Measurements from ENCODE around the gene BCL7C. TPM values are rescaled to one million over a fixed set of nuclear protein-coding genes. Genes with fewer than 3 reads are reported as not detected.
A peak's percentile ranks its signal among the peaks of the same experiment; 100 is the strongest.

BCL7C gene
- total RNA-seq, 2 experiments from 2014 or later = 21.8 to 23.6 TPM

DNA sequence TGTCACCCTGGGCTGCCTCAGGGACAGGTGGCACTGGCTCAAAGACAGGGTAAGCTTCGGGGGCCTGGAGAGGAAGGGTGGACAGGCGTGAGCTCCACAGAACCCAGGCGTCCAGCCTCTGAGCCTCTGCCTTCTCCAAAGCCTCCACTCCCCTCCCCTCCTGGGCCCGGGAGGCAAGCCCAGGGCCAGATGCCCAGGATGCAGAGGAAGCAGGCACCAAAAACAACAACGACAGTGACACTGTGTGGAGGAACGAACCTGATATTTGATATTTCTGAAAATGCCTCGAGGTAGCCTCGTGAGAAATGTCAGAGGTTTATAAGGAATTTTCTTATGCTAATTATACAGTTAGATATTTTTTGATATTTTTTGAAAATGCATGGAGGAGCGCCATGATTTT lies 6.0 kb downstream of the BCL7C start:
- no peak overlapping the region for H3K27ac Mint-ChIP-seq

DNA sequence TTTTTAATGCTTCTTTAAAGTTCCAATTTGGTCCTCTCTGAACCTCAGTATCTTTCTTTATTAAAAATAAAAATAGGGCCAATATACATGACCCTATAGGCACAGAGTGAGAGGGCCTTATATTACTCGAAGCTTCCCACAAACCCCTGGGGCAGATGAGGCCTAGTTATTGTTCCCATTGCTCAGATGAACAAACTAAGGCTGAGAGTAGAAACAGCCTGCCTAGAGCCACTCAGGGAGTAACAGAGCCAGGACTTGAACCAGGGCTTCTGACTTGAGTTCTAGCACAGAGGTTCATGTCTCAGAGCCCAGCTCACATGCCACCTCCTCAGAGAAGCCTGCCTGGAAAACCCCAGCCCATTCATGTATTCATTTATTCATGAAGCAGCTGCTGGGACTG lies 7.7 kb downstream of the BCL7C start:
- ChIA-PET POLR2A (interaction anchor here (1.3 to 2.5 kb wide), 2 partner anchors 10 to 12 kb away, joined by 3 to 11 read pairs; no protein-coding TSS in a partner anchor), CTCF (interaction anchor here (0.9 kb wide), 1 partner anchor 9 kb away, joined by 3 read pairs; no protein-coding TSS in a partner anchor)
- Mint-ChIP-seq H3K4me1 (ENCODE audit: low read depth) (peaks cover 30% of the 10 kb centered on the region), H3K27me3 (no peaks in the 10 kb centered on the region), H3K4me3 (no peak overlapping the region), H3K27ac (peak overlapping the region; percentile 4), H3K36me3 (ENCODE audit: low read depth) (peaks cover 39% of the 10 kb centered on the region), H3K9me3 (no peaks in the 10 kb centered on the region)
- ATAC-seq (no peak), DNase-seq (no peak)
- TF ChIP-seq, protein P1, sequence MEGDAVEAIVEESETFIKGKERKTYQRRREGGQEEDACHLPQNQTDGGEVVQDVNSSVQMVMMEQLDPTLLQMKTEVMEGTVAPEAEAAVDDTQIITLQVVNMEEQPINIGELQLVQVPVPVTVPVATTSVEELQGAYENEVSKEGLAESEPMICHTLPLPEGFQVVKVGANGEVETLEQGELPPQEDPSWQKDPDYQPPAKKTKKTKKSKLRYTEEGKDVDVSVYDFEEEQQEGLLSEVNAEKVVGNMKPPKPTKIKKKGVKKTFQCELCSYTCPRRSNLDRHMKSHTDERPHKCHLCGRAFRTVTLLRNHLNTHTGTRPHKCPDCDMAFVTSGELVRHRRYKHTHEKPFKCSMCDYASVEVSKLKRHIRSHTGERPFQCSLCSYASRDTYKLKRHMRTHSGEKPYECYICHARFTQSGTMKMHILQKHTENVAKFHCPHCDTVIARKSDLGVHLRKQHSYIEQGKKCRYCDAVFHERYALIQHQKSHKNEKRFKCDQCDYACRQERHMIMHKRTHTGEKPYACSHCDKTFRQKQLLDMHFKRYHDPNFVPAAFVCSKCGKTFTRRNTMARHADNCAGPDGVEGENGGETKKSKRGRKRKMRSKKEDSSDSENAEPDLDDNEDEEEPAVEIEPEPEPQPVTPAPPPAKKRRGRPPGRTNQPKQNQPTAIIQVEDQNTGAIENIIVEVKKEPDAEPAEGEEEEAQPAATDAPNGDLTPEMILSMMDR (IDR thresholded peaks at IDR 0.05) = no peak
- intact Hi-C loops (cut with micrococcal nuclease) = no loop called here

More for the DNA sequence above, 6.0 kb downstream of the BCL7C start:
- TF ChIP-seq, protein P1 (IDR thresholded peaks at IDR 0.05) = no peak
- no peaks in the 10 kb centered on the region for H3K9me3 Mint-ChIP-seq
- no peak for DNase-seq
- ChIA-PET CTCF (interaction anchor here (3.4 kb wide), 1 partner anchor 14 kb away, joined by 9 read pairs; no protein-coding TSS in a partner anchor), POLR2A (interaction anchor here (0.8 to 1.8 kb wide), 2 partner anchors 12 to 14 kb away, joined by 3 to 5 read pairs; no protein-coding TSS in a partner anchor)
- intact Hi-C loops (cut with micrococcal nuclease) = loop anchor here (2.0 kb wide), 1 partner anchor 13 kb away; no protein-coding TSS in a partner anchor
- no peak overlapping the region for H3K4me3 Mint-ChIP-seq
- no peaks in the 10 kb centered on the region for H3K27me3 Mint-ChIP-seq
- peaks cover 34% of the 10 kb centered on the region for H3K36me3 Mint-ChIP-seq (ENCODE audit: low read depth)
- H3K4me1 Mint-ChIP-seq (ENCODE audit: low read depth) = peaks cover 25% of the 10 kb centered on the region
- no peak for ATAC-seq

DNA sequence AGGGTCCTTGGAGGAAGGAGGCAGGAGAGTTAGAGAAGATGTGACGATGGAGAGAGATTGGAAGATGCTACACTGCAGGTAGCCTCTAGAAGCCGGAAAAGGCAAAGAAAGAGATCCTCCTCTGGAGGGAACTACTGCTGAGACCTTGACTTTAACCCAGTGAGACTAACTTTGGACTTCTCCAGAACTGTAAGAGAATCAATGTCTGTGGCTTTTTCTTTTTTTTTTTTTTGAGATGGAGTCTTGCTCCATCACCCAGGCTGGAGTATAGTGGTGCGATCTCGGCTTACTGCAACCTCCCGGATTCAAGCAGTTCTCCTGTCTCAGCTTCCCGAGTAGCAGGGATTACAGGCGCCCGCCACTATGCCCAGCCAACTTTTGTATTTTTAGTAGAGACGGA lies 8.7 kb downstream of the BCL7C start:
- no peak for DNase-seq
- TF ChIP-seq, protein P1 (IDR thresholded peaks at IDR 0.05) = no peak
- Mint-ChIP-seq H3K4me3 (no peak overlapping the region), H3K27ac (peak overlapping the region; percentile 35), H3K9me3 (no peaks in the 10 kb centered on the region), H3K27me3 (no peaks in the 10 kb centered on the region), H3K4me1 (ENCODE audit: low read depth) (peaks cover 33% of the 10 kb centered on the region), H3K36me3 (ENCODE audit: low read depth) (peaks cover 41% of the 10 kb centered on the region)
- no peak for ATAC-seq
- ChIA-PET POLR2A (interaction anchor here (0.8 to 2.5 kb wide), 4 partner anchors 8 to 183 kb away, joined by 3 to 11 read pairs (median 5); partner anchors contain the start of gene BCL7C), CTCF (interaction anchor here (0.6 kb wide), 1 partner anchor 15 kb away, joined by 3 read pairs; no protein-coding TSS in a partner anchor)
- intact Hi-C loops (cut with micrococcal nuclease) = no loop called here

DNA sequence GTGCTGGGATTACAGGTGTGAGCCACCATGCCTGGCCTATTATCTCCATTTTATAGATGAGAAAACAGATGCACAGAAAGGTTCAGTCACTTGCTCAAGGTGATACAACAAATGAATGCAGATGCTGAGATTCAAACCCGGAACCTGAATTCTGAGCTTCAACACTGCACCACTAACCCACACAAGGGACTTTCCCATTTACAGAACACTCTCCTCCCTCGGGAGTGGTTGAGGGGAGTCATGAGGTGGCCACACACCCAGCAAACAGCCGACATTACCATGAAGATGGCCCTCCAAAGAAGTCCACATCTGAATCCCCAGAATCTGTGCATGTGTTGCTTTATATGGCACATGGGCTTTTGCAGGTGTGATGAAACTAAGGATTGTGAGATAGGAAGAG lies 9.1 kb downstream of the BCL7C start:
- Mint-ChIP-seq H3K4me1 (ENCODE audit: low read depth) (peaks cover 33% of the 10 kb centered on the region), H3K27ac (peak overlapping the region; percentile 35), H3K4me3 (no peak overlapping the region), H3K36me3 (ENCODE audit: low read depth) (peaks cover 39% of the 10 kb centered on the region), H3K9me3 (no peaks in the 10 kb centered on the region), H3K27me3 (no peaks in the 10 kb centered on the region)
- TF ChIP-seq, protein P1 (IDR thresholded peaks at IDR 0.05) = no peak
- ATAC-seq = peak; percentile 48
- POLR2A ChIA-PET = interaction anchor here (0.8 to 2.5 kb wide), 4 partner anchors 8 to 183 kb away, joined by 3 to 11 read pairs (median 5); partner anchors contain the start of gene BCL7C
- intact Hi-C loops (cut with micrococcal nuclease) = no loop called here
- CTCF ChIA-PET = interaction anchor here (0.6 kb wide), 1 partner anchor 16 kb away, joined by 3 read pairs; no protein-coding TSS in a partner anchor
- no peak for DNase-seq

Data from activated CD8-positive, alpha-beta T cell treated with anti-CD3 and anti-CD28 coated beads for 36 hours (primary cell).